NCI-H146 (cell line): ENCODE measurements around the gene GLS2.

Experiments
- DNase-seq: peaks from one replicate; lab custom pipeline; 2025; lab: John Stamatoyannopoulos, UW

Gene GLS2

GRCh38 chr12:56437430-56438176 lies 50.4 kb downstream of the GLS2 start:
- DNase-seq, result no peak

GRCh38 chr12:56434828-56435227 lies 53.1 kb downstream of the GLS2 start:
- no peak for DNase-seq

GRCh38 chr12:56431850-56432249 lies 56.1 kb downstream of the GLS2 start:
- no peak for DNase-seq

GRCh38 chr12:56431288-56431687 lies 56.7 kb downstream of the GLS2 start:
- DNase-seq, result no peak

GRCh38 chr12:56425940-56426438 lies 62.0 kb downstream of the GLS2 start:
- DNase-seq, result no peak

GRCh38 chr12:56425193-56425592 lies 62.8 kb downstream of the GLS2 start:
- no peak for DNase-seq
